Measurements from ENCODE around the gene NKX1-1.

NKX1-1 gene

GRCh38 chr4:1416051-1416947, 10.1 kb upstream of the NKX1-1 start:
- no peaks in the 10 kb centered on the region for H3K4me1 ChIP-seq (ENCODE audit: control insufficient read depth in 1 of 2, insufficient read depth in 2 of 2, low read length in 2 of 2)
- H3K27ac ChIP-seq (ENCODE audit: low read depth, low read length) = no peak overlapping the region
- H3K27me3 ChIP-seq (ENCODE audit: control insufficient read depth in 1 of 2, insufficient read depth in 2 of 2, low read length in 2 of 2) = peaks cover 23 to 27% of the 10 kb centered on the region in 2 donors
- no peaks in the 10 kb centered on the region for H3K9me3 ChIP-seq (ENCODE audit: control insufficient read depth in 1 of 2, low read length in 2 of 2)
- H3K4me3 ChIP-seq (ENCODE audit: low read depth in 1 of 2, low read length in 2 of 2) = no peak overlapping the region
- no peaks in the 10 kb centered on the region for H3K36me3 ChIP-seq (ENCODE audit: control insufficient read depth in 1 of 2, insufficient read depth in 2 of 2, low read length in 2 of 2)
- H3K9ac ChIP-seq (ENCODE audit: low read depth in 1 of 2, low read length in 2 of 2) = no peak overlapping the region

GRCh38 chr4:1415681-1415981, 9.4 kb upstream of the NKX1-1 start:
- no peak overlapping the region for H3K27ac ChIP-seq (ENCODE audit: low read depth, low read length)
- no peaks in the 10 kb centered on the region for H3K4me1 ChIP-seq (ENCODE audit: control insufficient read depth in 1 of 2, insufficient read depth in 2 of 2, low read length in 2 of 2)
- H3K9ac ChIP-seq (ENCODE audit: low read depth in 1 of 2, low read length in 2 of 2) = no peak overlapping the region
- H3K27me3 ChIP-seq (ENCODE audit: control insufficient read depth in 1 of 2, insufficient read depth in 2 of 2, low read length in 2 of 2) = peaks cover 27 to 31% of the 10 kb centered on the region in 2 donors
- no peak overlapping the region for H3K4me3 ChIP-seq (ENCODE audit: low read depth in 1 of 2, low read length in 2 of 2)
- no peaks in the 10 kb centered on the region for H3K36me3 ChIP-seq (ENCODE audit: control insufficient read depth in 1 of 2, insufficient read depth in 2 of 2, low read length in 2 of 2)
- no peaks in the 10 kb centered on the region for H3K9me3 ChIP-seq (ENCODE audit: control insufficient read depth in 1 of 2, low read length in 2 of 2)

- H3K4me1 ChIP-seq (ENCODE audit: control insufficient read depth in 1 of 2, insufficient read depth in 2 of 2, low read length in 2 of 2) = no peaks in the 10 kb centered on the region
These were observed 8.8 kb upstream of the NKX1-1 start for GRCh38 chr4:1414831-1415680.

GRCh38 chr4:1413687-1414479, 7.6 kb upstream of the NKX1-1 start:
- no peak overlapping the region for H3K9ac ChIP-seq (ENCODE audit: low read depth in 1 of 2, low read length in 2 of 2)
- H3K9me3 ChIP-seq (ENCODE audit: control insufficient read depth in 1 of 2, low read length in 2 of 2) = no peaks in the 10 kb centered on the region
- no peak overlapping the region for H3K4me3 ChIP-seq (ENCODE audit: low read depth in 1 of 2, low read length in 2 of 2)
- peaks cover 33 to 40% of the 10 kb centered on the region in 2 donors for H3K27me3 ChIP-seq (ENCODE audit: control insufficient read depth in 1 of 2, insufficient read depth in 2 of 2, low read length in 2 of 2)
- H3K27ac ChIP-seq (ENCODE audit: low read depth, low read length) = no peak overlapping the region
- no peaks in the 10 kb centered on the region for H3K4me1 ChIP-seq (ENCODE audit: control insufficient read depth in 1 of 2, insufficient read depth in 2 of 2, low read length in 2 of 2)
- H3K36me3 ChIP-seq (ENCODE audit: control insufficient read depth in 1 of 2, insufficient read depth in 2 of 2, low read length in 2 of 2) = no peaks in the 10 kb centered on the region

More at GRCh38 chr4:1414831-1415680, 8.8 kb upstream of the NKX1-1 start:
- no peaks in the 10 kb centered on the region for H3K36me3 ChIP-seq (ENCODE audit: control insufficient read depth in 1 of 2, insufficient read depth in 2 of 2, low read length in 2 of 2)
- no peak overlapping the region for H3K4me3 ChIP-seq (ENCODE audit: low read depth in 1 of 2, low read length in 2 of 2)
- no peak overlapping the region for H3K27ac ChIP-seq (ENCODE audit: low read depth, low read length)
- H3K27me3 ChIP-seq (ENCODE audit: control insufficient read depth in 1 of 2, insufficient read depth in 2 of 2, low read length in 2 of 2) = peaks cover 27 to 31% of the 10 kb centered on the region in 2 donors
- no peaks in the 10 kb centered on the region for H3K9me3 ChIP-seq (ENCODE audit: control insufficient read depth in 1 of 2, low read length in 2 of 2)
- H3K9ac ChIP-seq (ENCODE audit: low read depth in 1 of 2, low read length in 2 of 2) = no peak overlapping the region

- H3K36me3 ChIP-seq (ENCODE audit: control insufficient read depth in 1 of 2, insufficient read depth in 2 of 2, low read length in 2 of 2) = no peaks in the 10 kb centered on the region
- no peaks in the 10 kb centered on the region for H3K4me1 ChIP-seq (ENCODE audit: control insufficient read depth in 1 of 2, insufficient read depth in 2 of 2, low read length in 2 of 2)
- H3K9me3 ChIP-seq (ENCODE audit: control insufficient read depth in 1 of 2, low read length in 2 of 2) = no peaks in the 10 kb centered on the region
- H3K9ac ChIP-seq (ENCODE audit: low read depth in 1 of 2, low read length in 2 of 2) = no peak overlapping the region
- H3K27ac ChIP-seq (ENCODE audit: low read depth, low read length) = no peak overlapping the region
- H3K4me3 ChIP-seq (ENCODE audit: low read depth in 1 of 2, low read length in 2 of 2) = no peak overlapping the region
- H3K27me3 ChIP-seq (ENCODE audit: control insufficient read depth in 1 of 2, insufficient read depth in 2 of 2, low read length in 2 of 2) = peaks cover 39 to 46% of the 10 kb centered on the region in 2 donors
These were observed 7.0 kb upstream of the NKX1-1 start for GRCh38 chr4:1413204-1413663.

GRCh38 chr4:1412376-1413203, 6.3 kb upstream of the NKX1-1 start:
- Histone ChIP-seq H3K27me3 (ENCODE audit: control insufficient read depth in 1 of 2, insufficient read depth in 2 of 2, low read length in 2 of 2) (peaks cover 42 to 49% of the 10 kb centered on the region in 2 donors), H3K27ac (ENCODE audit: low read depth, low read length) (no peak overlapping the region), H3K9ac (ENCODE audit: low read depth in 1 of 2, low read length in 2 of 2) (no peak overlapping the region), H3K4me1 (ENCODE audit: control insufficient read depth in 1 of 2, insufficient read depth in 2 of 2, low read length in 2 of 2) (no peaks in the 10 kb centered on the region), H3K4me3 (ENCODE audit: low read depth in 1 of 2, low read length in 2 of 2) (no peak overlapping the region), H3K36me3 (ENCODE audit: control insufficient read depth in 1 of 2, insufficient read depth in 2 of 2, low read length in 2 of 2) (no peaks in the 10 kb centered on the region), H3K9me3 (ENCODE audit: control insufficient read depth in 1 of 2, low read length in 2 of 2) (no peaks in the 10 kb centered on the region)

- Histone ChIP-seq H3K36me3 (ENCODE audit: control insufficient read depth in 1 of 2, insufficient read depth in 2 of 2, low read length in 2 of 2) (no peaks in the 10 kb centered on the region), H3K9ac (ENCODE audit: low read depth in 1 of 2, low read length in 2 of 2) (no peak overlapping the region), H3K4me1 (ENCODE audit: control insufficient read depth in 1 of 2, insufficient read depth in 2 of 2, low read length in 2 of 2) (no peaks in the 10 kb centered on the region), H3K9me3 (ENCODE audit: control insufficient read depth in 1 of 2, low read length in 2 of 2) (no peaks in the 10 kb centered on the region), H3K4me3 (ENCODE audit: low read depth in 1 of 2, low read length in 2 of 2) (no peak overlapping the region), H3K27ac (ENCODE audit: low read depth, low read length) (no peak overlapping the region), H3K27me3 (ENCODE audit: control insufficient read depth in 1 of 2, insufficient read depth in 2 of 2, low read length in 2 of 2) (peaks cover 41 to 57% of the 10 kb centered on the region in 2 donors)
These were observed 5.5 kb upstream of the NKX1-1 start for GRCh38 chr4:1411436-1412375.

- Histone ChIP-seq H3K27ac (ENCODE audit: low read depth, low read length) (no peak overlapping the region), H3K4me1 (ENCODE audit: control insufficient read depth in 1 of 2, insufficient read depth in 2 of 2, low read length in 2 of 2) (no peaks in the 10 kb centered on the region), H3K4me3 (ENCODE audit: low read depth in 1 of 2, low read length in 2 of 2) (no peak overlapping the region), H3K27me3 (ENCODE audit: control insufficient read depth in 1 of 2, insufficient read depth in 2 of 2, low read length in 2 of 2) (peaks cover 39 to 60% of the 10 kb centered on the region in 2 donors), H3K36me3 (ENCODE audit: control insufficient read depth in 1 of 2, insufficient read depth in 2 of 2, low read length in 2 of 2) (no peaks in the 10 kb centered on the region), H3K9ac (ENCODE audit: low read depth in 1 of 2, low read length in 2 of 2) (no peak overlapping the region), H3K9me3 (ENCODE audit: control insufficient read depth in 1 of 2, low read length in 2 of 2) (no peaks in the 10 kb centered on the region)
These were observed 4.5 kb upstream of the NKX1-1 start for GRCh38 chr4:1410491-1411325.

Data from duodenal mucosa (tissue), 2 donors.